GM12878 (cell line): ENCODE data around the gene TMEM215. TPM values are rescaled to one million over a fixed set of nuclear protein-coding genes. Genes with fewer than 3 reads are reported as not detected.

Experiments used
- ATAC-seq: fragments of 200-7000 bp; cut with Tn5 transposase; 3 replicates; pipeline ENCODE4 v1.9.1; 2020; ENCODE audit warnings: mild to moderate bottlenecking, moderate library complexity
- BruUV-seq: library from RNA; stranded (reverse); fragments of 400-500 nt; replicated peaks from 2 replicates; lab custom pipeline; 2021; lab: Mats Ljungman, UMichigan
- CTCF ChIA-PET: fragments of 300-600 bp; sonication (Branson Sonifier 250); formaldehyde crosslinking; extraction: SDS; loops from one replicate; lab custom pipeline; 2021; ENCODE audit warnings: inconsistent platforms; lab: Yijun Ruan, JAX
- POLR2A ChIA-PET: fragments of 350-600 bp; formaldehyde crosslinking; extraction: SDS; loops from one replicate; lab custom pipeline; 2021; ENCODE audit warnings: inconsistent platforms; lab: Charles Lee
- RAD21 ChIA-PET: fragments of 300-600 bp; sonication (Branson Sonifier 250); formaldehyde crosslinking; loops from one replicate; lab custom pipeline; 2023; ENCODE audit warnings: antibody characterized with exemption; ENCODE audit not compliant: unreplicated experiment; lab: Charles Lee
- SMC1A ChIA-PET: fragments of 300-600 bp; sonication (Branson Sonifier 250); formaldehyde crosslinking; loops from one replicate; lab custom pipeline; 2023; ENCODE audit not compliant: unreplicated experiment, uncharacterized antibody; lab: Charles Lee
- DNase-seq: peaks from one replicate; pipeline ENCODE4 v3.0.0-alpha.2; 2011; ENCODE audit warnings: low read depth, low spot score
- FAIRE-seq: peaks from 3 replicates; lab custom pipeline; 2011; peaks lifted over from hg19 to GRCh38; lab: Jason Lieb, UNC
- H2AFZ ChIP-seq: 2 replicates; pipeline ENCODE4 v1.6.0; 2011; ENCODE audit warnings: low read depth, low read length, control low read depth; ENCODE audit not compliant: control insufficient read depth
- H3K27ac ChIP-seq: 2 replicates; pipeline ENCODE4 v1.5.1; 2011; ENCODE audit warnings: control low read depth; ENCODE audit not compliant: control insufficient read depth, insufficient read depth
- H3K27me3 ChIP-seq, 2 experiments: replicated peaks in 1 of 2; 2 replicates each; pipeline versions ENCODE4 v1.6.0 to v1.6.1; 2011; ENCODE audit warnings: low read length in 1 of 2; ENCODE audit not compliant: control insufficient read depth in 2 of 2, insufficient read depth in 2 of 2
- H3K36me3 ChIP-seq, 2 experiments: 2 replicates each; pipeline ENCODE4 v1.5.1; 2011; ENCODE audit warnings: low read length in 1 of 2; ENCODE audit not compliant: control insufficient read depth in 2 of 2, insufficient read depth in 2 of 2
- H3K4me1 ChIP-seq: 2 replicates; pipeline ENCODE4 v1.6.1; 2011; ENCODE audit warnings: mild to moderate bottlenecking, low read length, moderate library complexity, mixed read lengths; ENCODE audit not compliant: control insufficient read depth, insufficient read depth
- H3K4me2 ChIP-seq: 2 replicates; pipeline ENCODE4 v1.6.0; 2011; ENCODE audit warnings: control low read depth; ENCODE audit not compliant: control insufficient read depth, insufficient read depth
- H3K4me3 ChIP-seq: fragments of 200-600 bp; sonication (generic); 2 replicates; pipeline ENCODE4 v1.5.1; 2016
- H3K79me2 ChIP-seq: 2 replicates; pipeline ENCODE4 v1.6.0; 2011; ENCODE audit warnings: low read length; ENCODE audit not compliant: control insufficient read depth, insufficient read depth
- H3K9ac ChIP-seq: 2 replicates; pipeline ENCODE4 v1.8.0; 2011; ENCODE audit warnings: low read length, control low read depth, mixed read lengths; ENCODE audit not compliant: control insufficient read depth, insufficient read depth
- H3K9me3 ChIP-seq: replicated peaks from 3 replicates; pipeline ENCODE4 v1.5.1; 2011; ENCODE audit warnings: mild to moderate bottlenecking, low read length; ENCODE audit not compliant: control insufficient read depth, insufficient read depth
- H4K20me1 ChIP-seq: 2 replicates; pipeline ENCODE4 v1.6.0; 2011; ENCODE audit not compliant: control insufficient read depth, insufficient read depth
- CHD1 ChIP-seq: IDR thresholded peaks from 2 replicates; pipeline ENCODE4 v1.6.1; 2012; ENCODE audit warnings: low read depth, low read length, improper control_type of control experiment
- CHD4 ChIP-seq: fragments of 200-600 bp; sonication (generic); IDR thresholded peaks from 2 replicates; pipeline ENCODE4 v1.6.1; 2016; ENCODE audit warnings: mild to moderate bottlenecking
- FOXM1 ChIP-seq: IDR thresholded peaks from 2 replicates; pipeline ENCODE4 v1.6.1; 2012; ENCODE audit warnings: low read depth, mild to moderate bottlenecking, inconsistent platforms, low read length, moderate library complexity
- MYC ChIP-seq: IDR thresholded peaks from 2 replicates; pipeline ENCODE4 v1.6.1; 2011; ENCODE audit warnings: mild to moderate bottlenecking, low read length, moderate library complexity, inconsistent platforms; ENCODE audit not compliant: insufficient read depth, insufficient replicate concordance, insufficient read length, severe bottlenecking
- PAX5 ChIP-seq: IDR thresholded peaks from 2 replicates; pipeline ENCODE4 v1.6.1; 2011; ENCODE audit warnings: low read depth, low read length, borderline replicate concordance
- RBBP5 ChIP-seq: fragments of 200-600 bp; sonication (generic); conservative IDR thresholded peaks from 2 replicates; pipeline ENCODE4 v1.6.1; 2016
- SMARCA5 ChIP-seq: fragments of 450-650 bp; IDR thresholded peaks from 2 replicates; pipeline ENCODE4 v1.6.1; 2017; ENCODE audit warnings: mild to moderate bottlenecking
- ZSCAN29 ChIP-seq: fragments of 450-650 bp; IDR thresholded peaks from 2 replicates; pipeline ENCODE4 v1.6.1; 2017; ENCODE audit warnings: mild to moderate bottlenecking, moderate library complexity
- WGBS: methylation state at CpG from one replicate; pipeline ENCODE4 v1.1.6; 2016; ENCODE audit warnings: low lambda C conversion rate; ENCODE audit not compliant: insufficient replicate concordance, insufficient coverage; ENCODE audit errors: missing lambda C conversion rate; 5-methylcytosine and 5-hydroxymethylcytosine counted together
- in situ Hi-C: fragments of 300-500 bp; cut with MboI; formaldehyde crosslinking; loops from 9 replicates; pipeline ENCODE4 v1.14.3; 2018; ENCODE audit warnings: mixed read lengths
- intact Hi-C: fragments of 100-400 bp; cut with micrococcal nuclease; formaldehyde crosslinking; loops from one replicate; pipeline ENCODE4 v1.14.2; 2022; ENCODE audit not compliant: unreplicated experiment
- polyA plus RNA-seq, 11 experiments: library from polyadenylated mRNA; depleted of rRNA in 4 of 11; unstranded in 6 of 11; stranded (reverse) in 5 of 11; fragments of >200 nt; fragmentation: Nextera tagmentation in 4 of 11; fragmentation: Illumina TruSeq in 1 of 11; extraction: Ambion mirVana in 4 of 11; extraction: Trizol in 1 of 11; gene quantifications; 1 replicate in 1 of 11; 2 replicates in 10 of 11; pipeline versions ENCODE4 v1.2.1 to v1.2.3, GENCODE V29; 2011 to 2016; ENCODE audit warnings: inconsistent platforms in 2 of 11, missing spikeins in 2 of 11, low read depth in 1 of 11
- total RNA-seq, 4 experiments: library from RNA; depleted of rRNA in 3 of 4; stranded (reverse); fragments of >200 nt in 3 of 4; fragmentation: Illumina TruSeq in 1 of 4; extraction: Trizol in 1 of 4; gene quantifications; 2 replicates each; pipeline versions ENCODE4 v1.2.1 to v1.2.3, GENCODE V29; 2013 to 2021
- TF ChIP-seq, protein P1 (sequence below): fragments of 450-650 bp; IDR thresholded peaks from 2 replicates; pipeline ENCODE4 v1.6.1; 2017; ENCODE audit warnings: antibody characterized with exemption, mild to moderate bottlenecking, moderate library complexity
- TF ChIP-seq, protein P2 (sequence below): fragments of 150-350 bp; IDR thresholded peaks from 2 replicates; pipeline ENCODE4 v1.6.1; 2014; ENCODE audit warnings: mild to moderate bottlenecking, low read depth, low read length

TMEM215 gene
- total and polyA plus RNA-seq, 10 of the 15 experiments (the other 5 are each of a cell fraction or from before 2014, with no cell fraction given), result not detected

DNA sequence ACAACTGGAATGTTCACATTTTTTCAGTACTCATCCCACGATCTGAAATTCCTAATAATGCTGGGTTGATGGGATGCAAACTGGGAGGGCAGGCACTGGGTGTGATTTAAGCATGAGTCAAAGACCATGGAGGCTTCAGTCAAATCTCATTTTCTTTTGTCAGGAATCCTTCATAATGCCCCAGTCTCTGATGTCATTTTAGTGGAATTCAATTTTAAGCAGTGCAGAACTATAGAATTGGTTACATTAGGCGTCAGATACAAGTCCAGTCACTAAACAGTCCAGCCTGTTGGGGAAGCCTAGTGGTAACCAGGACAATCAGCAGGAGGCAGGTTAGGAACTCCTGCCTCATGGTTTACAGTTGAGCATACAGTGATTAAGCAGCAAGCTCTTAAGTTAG lies 41.0 kb upstream of the TMEM215 start (continued):
- TF ChIP-seq, protein P1, sequence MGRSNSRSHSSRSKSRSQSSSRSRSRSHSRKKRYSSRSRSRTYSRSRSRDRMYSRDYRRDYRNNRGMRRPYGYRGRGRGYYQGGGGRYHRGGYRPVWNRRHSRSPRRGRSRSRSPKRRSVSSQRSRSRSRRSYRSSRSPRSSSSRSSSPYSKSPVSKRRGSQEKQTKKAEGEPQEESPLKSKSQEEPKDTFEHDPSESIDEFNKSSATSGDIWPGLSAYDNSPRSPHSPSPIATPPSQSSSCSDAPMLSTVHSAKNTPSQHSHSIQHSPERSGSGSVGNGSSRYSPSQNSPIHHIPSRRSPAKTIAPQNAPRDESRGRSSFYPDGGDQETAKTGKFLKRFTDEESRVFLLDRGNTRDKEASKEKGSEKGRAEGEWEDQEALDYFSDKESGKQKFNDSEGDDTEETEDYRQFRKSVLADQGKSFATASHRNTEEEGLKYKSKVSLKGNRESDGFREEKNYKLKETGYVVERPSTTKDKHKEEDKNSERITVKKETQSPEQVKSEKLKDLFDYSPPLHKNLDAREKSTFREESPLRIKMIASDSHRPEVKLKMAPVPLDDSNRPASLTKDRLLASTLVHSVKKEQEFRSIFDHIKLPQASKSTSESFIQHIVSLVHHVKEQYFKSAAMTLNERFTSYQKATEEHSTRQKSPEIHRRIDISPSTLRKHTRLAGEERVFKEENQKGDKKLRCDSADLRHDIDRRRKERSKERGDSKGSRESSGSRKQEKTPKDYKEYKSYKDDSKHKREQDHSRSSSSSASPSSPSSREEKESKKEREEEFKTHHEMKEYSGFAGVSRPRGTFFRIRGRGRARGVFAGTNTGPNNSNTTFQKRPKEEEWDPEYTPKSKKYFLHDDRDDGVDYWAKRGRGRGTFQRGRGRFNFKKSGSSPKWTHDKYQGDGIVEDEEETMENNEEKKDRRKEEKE, result no peak
- TF ChIP-seq, protein P2, sequence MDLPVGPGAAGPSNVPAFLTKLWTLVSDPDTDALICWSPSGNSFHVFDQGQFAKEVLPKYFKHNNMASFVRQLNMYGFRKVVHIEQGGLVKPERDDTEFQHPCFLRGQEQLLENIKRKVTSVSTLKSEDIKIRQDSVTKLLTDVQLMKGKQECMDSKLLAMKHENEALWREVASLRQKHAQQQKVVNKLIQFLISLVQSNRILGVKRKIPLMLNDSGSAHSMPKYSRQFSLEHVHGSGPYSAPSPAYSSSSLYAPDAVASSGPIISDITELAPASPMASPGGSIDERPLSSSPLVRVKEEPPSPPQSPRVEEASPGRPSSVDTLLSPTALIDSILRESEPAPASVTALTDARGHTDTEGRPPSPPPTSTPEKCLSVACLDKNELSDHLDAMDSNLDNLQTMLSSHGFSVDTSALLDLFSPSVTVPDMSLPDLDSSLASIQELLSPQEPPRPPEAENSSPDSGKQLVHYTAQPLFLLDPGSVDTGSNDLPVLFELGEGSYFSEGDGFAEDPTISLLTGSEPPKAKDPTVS, result no peak
- TF ChIP-seq, all 136 proteins: peak for 0

DNA sequence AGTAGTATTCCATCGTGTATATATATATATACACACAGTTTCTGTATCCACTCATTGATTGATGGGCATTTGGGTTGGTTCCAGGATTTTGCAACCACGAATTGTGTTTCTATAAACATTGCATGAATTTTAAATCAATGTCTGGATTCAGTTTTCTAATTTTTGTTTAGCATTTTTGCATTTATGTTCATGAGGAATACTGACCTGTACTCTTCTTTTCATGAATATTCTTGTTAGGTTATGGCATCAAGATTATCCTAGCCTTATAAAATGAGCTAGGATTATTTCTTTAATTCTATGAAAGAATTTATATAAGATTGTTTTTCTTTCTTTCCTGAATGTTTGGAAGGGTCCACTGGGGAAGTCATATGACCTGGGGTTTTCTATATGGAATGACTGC lies 35.3 kb upstream of the TMEM215 start:
- 54% methylated on average over 2 of the region's 2 CpGs for WGBS
- H3K36me3 ChIP-seq, result no peaks in the 10 kb centered on the region
- ATAC-seq, result no peak
- ChIA-PET CTCF (interaction anchor here (1.2 kb wide), 1 partner anchor 369 kb away, joined by 3 read pairs; no protein-coding TSS in a partner anchor), POLR2A (no interaction called here), RAD21 (no interaction called here), SMC1A (no interaction called here)
- DNase-seq, result no peak
- no peaks in the 10 kb centered on the region for H3K79me2 ChIP-seq
- in situ Hi-C loops, result no loop called here
- intact Hi-C loops, result no loop called here
- H3K27ac ChIP-seq, result no peak overlapping the region
- no peak overlapping the region for H2AFZ ChIP-seq
- no peak overlapping the region for H3K4me2 ChIP-seq
- no peak overlapping the region for H3K9ac ChIP-seq
- H3K4me1 ChIP-seq, result no peaks in the 10 kb centered on the region
- H3K4me3 ChIP-seq, result no peak overlapping the region
- no TSS peak for BruUV-seq
- no peaks in the 10 kb centered on the region for H4K20me1 ChIP-seq
- no peak for TF ChIP-seq CHD1
- TF ChIP-seq MYC, result no peak
- TF ChIP-seq FOXM1, result no peak
- no peak for TF ChIP-seq PAX5
- TF ChIP-seq ZSCAN29, result no peak
- no peak for TF ChIP-seq RBBP5
- no peak for TF ChIP-seq CHD4
- TF ChIP-seq SMARCA5, result no peak
- H3K27me3 ChIP-seq, result no peaks in the 10 kb centered on the region
- no peak for FAIRE-seq
- H3K9me3 ChIP-seq, result no peaks in the 10 kb centered on the region
